GM18499 (cell line): ENCODE data around the gene NAV2.

Source experiments
- ATAC-seq: cut with Tn5 transposase; IDR thresholded peaks from one replicate; pipeline ENCODE4 v1.9.1; 2021; ENCODE audit warnings: moderate number of reproducible peaks; ENCODE audit not compliant: insufficient read depth, unreplicated experiment

The NAV2 gene

DNA sequence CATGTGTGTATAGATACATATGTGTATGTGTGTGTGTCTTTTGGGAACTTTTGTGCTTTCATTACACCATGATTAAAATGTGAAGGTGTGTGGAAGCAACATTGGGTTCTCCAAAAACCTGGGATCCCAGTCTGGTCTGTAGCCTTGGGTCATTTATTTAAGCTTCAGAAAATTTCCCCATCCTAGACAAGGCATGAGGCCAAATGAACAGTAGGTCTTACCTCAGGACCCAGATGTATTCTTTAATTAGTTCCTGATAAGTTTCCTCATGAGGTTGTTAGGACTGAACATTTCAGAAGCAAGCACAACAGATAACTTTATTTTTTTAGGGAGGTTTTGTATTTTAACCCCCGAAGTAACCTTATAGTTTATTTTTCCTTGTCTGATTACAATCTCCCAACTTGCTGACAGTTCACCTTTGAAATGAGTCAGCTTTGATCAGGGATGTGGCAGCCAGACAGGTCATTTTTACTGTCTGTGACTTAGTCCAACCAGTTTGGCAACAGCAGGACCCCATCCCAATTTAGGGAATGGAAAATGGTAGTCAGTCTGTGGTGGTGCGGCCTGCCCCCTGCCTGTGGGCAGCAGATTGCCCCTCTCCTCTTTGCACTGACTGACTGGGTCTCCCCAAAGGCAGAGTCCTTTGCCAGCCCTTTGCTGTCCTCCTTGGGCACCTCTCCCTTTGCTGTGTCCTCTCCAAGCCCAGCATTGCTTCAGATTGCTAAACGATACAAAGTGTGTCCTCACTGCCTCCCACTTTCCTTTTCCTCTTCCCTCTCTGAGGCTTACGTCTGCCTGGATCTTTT, 88.3 kb downstream of the NAV2 start:
- no peak for ATAC-seq

DNA sequence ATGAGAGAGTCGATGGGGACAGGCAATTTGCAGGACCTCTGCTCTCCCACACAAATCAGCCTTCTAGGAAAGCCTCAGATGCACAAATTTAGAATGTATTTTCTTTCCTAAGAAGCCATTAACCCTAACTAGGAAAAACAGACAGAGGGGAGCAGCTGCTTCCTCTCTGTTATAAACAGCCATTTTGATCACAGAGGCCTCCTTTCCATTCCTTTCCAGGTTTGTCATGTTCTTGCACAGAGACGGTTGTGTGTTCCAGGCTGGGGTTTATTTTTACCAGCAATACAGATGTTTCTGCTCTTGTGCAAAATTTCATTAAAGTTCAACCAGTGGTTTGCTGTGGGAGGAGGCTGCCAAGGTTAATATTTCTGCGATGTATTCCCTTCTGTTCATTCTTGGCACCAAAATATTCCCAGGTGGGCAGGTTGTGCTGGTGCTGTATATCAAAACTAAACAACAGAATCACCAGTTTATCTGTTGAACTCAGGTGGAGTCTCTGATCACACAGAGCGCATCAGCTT, 90.2 kb downstream of the NAV2 start:
- ATAC-seq = no peak

DNA sequence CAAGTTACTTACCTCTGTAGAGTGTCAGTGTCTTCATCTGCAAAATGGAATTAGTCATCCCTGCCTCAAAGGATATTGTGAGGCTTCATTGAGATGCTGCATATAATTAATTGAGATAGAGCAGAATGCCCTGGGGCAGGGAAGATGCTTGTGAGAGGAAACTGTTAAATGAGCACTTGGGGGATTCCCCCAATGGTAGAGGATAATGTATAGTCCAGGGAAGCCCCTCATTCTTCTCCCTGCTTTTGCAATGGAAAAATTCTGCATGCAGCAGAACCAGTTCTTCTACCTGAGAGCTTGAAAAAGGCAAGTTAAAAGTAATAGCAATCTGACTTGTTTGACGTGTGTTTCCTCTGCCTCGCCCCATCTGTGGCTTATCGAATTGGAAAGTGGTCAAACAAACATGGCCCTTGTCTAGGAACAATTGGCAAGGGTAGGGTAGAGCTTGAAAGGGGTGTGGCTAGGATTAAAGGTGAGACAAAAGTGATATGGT, 90.9 kb downstream of the NAV2 start:
- ATAC-seq = no peak

DNA sequence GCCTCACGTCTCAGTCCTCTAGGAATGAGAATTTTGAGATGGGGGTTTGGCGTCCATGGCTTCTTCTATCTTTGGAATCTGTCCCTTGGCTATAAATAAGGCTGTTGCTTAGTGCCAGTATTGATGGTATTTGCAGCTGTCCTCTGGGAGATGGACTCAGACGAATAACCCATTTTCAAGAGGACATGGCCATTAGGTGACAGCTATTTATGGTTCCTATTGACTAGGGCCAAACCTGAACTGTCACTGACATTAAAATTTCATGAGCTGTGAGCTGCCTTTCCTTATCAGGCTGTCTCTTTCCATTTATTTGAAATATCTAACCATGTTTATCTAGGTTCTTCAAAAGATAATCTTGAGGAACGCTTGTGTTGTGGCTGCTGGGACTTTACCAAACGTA, 92.7 kb downstream of the NAV2 start:
- no peak for ATAC-seq

DNA sequence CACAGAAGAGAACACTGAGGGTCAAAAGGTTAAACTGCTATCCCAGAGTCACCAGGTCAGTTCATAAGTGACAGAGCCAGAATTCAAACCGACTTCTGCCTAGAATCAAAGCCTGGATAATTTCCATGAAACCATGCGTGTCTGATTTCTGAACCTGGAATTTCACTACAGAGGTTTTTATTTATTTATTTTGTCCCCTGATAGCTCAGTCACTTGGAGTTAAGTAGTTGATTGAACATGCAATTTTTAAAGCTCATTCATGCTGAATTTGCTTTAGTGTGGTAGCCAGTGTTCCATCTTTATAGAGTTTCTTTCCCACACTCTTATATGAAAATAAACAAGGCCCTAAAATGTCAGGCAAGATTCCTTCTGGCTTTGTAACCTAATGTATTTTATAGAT, 93.2 kb downstream of the NAV2 start:
- no peak for ATAC-seq

DNA sequence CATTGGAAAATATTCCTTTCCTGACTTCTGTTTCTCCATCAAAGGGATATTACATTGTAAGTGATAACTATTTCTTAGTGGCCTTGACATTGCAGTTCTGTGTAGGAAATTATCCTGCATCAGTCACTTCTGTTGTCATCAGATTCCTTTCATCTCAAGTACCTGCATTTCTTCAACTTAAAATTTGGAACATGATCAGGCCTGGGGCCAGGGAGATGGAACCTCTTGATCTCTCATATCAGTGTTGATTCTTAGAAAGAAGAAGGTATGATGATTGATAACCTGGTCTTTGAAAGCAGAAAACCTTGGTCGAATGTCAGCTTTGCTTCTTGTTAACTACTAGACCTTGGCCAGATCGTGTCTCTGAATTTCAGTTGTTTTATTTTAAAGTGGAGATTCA, 93.6 kb downstream of the NAV2 start:
- ATAC-seq = no peak

DNA sequence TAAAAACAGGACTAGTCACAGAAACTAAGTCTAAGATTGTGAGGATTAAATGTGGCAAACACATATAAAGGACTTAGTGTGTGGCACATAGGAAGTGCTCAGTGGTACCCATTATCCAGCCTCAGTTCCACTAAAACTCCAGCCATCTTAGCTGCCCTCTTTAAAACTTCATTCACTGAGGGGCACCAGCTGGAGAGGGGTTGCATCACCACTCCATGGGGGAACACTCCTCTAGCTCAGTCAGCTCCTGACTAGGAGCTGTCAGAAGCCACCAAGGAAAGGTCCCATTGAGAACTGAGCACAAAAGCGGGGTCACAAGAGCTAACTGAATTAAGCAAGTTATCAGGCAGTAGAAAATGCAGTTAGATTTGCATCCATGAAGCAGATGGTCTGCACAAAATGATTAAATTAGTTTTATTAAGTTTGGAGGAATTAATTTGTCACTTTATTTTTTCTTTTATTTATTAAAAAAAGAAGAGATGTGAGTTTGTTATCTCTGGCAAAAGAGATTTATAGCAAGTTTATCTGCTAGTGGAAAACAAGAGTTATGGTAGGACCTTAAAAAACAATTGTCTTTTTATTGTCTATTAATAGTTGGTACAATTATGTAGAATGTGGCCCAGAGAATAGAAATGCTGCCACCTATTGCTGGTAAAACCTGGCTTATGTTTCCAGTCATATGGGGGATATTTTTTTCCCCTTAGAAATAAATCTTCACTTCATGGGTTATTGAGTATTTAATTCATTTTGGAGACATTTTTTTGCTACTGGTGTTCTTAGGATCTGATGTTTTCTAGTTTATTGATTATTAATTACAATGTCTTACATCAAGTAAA, 95.7 kb downstream of the NAV2 start:
- no peak for ATAC-seq

DNA sequence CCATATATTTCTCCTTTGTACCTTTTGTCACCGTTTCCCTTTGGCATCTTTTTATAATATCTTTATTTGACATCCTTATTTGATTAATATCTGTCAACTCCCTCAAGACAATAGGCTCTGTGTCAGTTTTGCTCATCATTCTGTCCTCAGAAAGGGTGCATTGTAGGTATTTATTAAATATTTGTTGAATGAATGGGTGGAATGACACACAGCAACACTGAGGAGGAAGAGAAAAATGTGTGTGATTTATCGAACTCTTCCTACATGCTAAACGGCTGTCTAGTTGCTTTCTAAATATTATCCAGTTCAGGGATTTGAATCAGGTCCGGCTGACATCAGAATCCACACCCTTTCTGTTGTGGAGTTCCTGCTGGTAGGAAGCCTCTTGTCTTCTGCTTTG, 98.2 kb downstream of the NAV2 start:
- ATAC-seq = no peak

DNA sequence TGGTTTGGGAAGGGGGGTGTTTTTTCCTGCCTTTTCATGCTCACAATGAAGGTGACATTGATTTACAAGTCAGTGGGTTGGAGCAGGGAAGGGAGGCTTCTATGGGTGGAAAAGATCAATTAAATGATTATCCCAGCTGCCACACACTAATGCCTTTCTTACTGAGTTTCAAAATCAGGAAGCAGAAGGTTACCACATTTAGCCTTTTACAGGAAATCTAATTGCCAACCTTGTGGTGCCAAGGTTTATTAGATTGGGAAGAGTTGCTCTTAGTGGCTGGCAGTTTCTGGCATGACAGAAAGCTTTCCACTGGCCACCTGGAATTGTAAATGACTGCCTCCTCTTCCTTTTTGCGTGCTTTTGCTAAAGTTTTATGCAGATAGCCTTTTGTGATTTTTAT, 98.7 kb downstream of the NAV2 start:
- no peak for ATAC-seq

DNA sequence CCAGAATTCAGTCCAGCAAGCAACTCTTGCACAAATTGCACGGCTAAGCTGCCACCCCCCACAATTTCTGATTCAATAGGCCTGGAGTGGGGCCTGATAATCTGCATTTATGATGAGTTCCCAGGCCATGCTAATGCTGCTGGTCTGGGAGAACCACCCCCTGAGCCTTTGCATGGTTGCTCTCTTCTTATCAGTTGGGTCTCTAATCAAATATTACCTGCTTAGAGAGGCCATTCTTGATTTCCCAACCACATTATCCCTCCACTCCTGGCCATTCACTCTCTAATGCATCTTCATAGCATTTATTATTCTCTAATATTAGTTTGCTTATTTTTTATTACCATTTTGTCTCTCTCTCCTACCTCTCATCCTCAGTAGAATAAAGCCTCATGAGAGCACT, 99.5 kb downstream of the NAV2 start:
- ATAC-seq = no peak

DNA sequence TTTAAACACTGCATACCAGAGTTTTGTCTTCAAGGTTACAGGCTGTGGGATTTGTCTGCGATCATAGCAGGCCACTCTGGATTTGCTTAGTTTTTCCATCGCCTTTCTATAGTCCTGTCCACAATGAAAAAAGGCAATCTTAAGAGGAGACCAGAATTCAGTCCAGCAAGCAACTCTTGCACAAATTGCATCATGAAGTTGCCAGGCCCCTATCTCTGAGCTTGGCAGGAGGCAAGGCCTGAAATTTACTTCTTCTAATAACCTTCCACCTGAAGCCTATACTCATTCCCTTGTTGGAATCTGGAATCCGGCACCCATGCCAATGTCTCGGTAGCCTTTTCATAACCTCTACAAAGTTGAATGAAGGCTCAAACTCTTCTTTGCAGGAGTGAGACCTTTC, 100.1 kb downstream of the NAV2 start:
- no peak for ATAC-seq

DNA sequence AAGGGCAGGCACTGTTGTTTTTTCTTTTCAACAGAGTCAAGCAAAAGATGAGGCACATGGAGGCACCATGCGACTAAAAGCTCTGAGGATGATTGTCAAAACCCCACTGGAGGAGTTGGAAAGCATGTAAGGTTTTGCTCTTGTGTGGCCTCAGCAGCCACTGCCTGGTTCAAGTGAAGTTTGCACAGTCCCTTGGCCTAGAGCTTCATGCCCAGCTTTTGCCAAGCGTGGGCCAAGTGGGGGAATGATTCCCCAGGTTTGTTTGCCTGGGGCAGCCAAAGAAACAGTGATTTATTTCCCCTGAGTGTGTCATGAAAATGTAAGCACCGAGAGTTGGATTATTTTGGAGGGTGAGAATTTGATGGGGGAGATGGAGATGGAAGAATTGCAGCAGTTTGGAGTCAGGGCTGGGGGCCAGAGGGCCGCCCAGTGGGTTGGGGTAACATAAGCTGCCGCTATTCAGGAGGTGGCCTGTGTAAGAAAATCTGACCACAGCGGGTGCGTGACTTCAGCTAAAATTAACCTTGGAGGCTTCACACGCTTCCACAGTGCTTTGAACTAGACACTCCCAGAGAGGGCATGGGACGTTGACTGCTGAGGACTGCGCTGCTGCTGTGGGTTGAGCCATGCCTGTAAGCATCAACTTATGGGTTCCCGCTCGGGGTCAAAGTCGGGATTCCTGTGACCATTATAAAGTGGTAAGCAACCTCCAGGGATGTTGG, 100.7 kb downstream of the NAV2 start:
- ATAC-seq = no peak

DNA sequence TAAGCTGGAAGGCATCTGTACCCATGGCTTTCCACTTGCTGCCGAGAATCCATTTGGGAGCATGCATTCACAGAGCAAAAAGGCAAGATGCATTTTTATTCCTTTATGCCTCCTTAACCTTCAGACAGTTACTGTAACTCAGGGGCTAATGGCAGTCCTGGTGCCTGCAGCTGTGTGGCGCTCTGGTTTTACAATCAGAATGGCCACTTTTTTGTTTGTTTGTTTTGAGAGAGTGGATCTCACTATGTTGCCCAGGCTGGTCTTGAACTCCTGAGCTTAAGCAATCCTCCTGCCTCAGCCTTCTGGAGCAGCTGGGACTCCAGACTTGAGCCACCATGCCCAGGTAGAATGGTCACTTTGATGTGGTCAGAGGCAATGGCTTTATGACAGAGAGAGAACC, 101.8 kb downstream of the NAV2 start:
- no peak for ATAC-seq

DNA sequence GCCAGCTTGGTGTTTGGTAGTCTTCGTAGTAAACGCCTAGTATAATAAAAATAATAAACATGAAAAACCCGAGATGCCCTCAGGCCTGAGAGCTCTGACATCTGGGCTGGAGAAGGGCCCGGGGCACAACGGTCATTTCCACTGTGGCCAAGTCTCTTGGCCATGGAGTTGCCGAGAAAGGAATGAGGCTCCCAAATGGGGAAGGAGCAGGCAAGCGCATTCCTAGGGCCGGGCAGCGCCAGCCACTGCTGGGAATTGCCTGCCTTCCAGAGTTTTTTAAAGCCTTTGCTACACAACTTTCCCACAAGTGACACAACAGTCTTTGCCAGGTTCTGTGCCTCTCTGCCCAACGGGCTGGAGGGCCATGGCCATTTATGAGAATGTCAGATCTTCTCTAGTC, 103.4 kb downstream of the NAV2 start:
- no peak for ATAC-seq

DNA sequence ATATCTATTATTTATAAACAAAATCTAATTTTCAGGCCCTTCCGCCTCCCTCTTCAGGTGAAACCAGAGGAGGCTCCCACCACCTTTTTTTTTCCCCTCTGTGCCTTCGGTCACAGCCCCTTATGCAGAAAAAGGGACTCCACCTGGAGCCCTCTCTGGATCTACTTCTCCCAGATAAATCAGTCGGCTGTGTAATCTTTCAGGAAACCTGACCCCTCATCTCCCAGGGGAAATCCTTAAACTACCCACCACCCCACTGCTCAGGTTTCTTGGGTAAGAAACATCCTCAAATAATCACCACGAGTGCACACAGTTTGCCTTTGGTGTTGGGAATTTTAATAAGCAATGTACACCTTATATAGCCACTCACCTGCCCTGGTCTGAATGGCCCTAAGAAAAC, 104.2 kb downstream of the NAV2 start:
- ATAC-seq = no peak

DNA sequence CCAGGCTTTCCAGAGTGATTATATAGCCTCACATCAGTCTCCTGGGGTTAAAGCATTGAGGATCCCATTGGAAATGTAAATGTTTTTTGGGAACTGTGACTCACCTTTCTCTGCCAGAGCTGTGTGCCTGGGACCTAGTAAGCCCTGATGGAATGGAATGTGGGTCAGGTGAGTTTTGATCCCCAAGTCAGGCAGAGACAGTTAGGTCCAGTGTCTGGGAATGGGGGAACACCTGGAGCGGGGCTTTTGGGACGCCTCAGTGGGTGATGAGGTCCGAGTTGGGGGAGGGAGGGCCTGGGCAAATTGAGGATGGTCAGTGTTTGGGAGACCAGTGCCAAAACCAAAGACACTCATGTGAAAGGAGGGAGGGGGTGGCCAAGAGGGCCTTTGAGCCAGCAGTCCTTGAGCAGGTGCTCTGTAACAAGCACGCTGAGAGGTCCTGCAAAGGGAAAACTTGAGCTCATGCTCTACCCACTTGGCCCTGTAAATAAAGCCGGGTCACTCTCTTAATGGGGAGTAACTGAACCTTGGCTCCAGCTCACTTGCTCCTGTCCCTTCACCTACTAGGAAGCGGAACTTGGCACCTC, 104.7 kb downstream of the NAV2 start:
- ATAC-seq = no peak

DNA sequence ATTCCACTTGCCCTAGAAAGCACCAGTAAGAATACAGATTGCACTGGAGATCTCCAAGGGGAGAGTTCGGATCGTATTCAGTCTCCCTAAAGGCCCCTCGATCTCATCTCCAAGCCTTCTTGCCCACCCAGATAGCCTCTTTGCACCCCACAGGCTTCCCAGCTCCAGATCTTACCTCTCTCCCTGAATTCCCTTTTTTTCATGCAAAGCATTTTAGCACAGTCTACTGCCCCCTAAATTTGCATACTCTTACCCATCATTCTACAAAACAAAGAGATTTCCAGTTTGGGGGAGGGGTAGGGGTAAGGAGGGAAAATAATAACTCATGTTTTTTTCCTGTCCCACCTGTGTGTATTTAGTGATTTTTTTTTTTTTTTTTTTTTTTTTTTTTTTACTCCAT, 105.2 kb downstream of the NAV2 start:
- no peak for ATAC-seq

DNA sequence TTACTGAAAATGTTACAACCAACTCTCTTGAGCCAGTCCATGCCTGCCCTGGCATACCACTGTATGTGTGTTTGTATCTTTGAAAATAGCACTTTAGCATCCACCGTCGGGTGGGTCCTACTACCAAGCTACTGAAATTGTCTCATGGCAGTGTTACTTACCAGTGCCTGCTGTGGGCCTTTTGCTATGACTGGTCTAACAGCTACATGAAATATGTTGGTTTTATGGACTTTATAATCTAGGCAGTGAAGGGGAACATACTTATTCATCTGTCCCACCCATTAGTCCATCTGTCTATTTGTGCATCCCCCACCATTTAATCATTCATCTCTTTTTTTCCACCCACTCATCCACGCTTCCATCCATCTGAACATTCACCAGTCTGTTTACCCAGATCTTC, 106.0 kb downstream of the NAV2 start:
- no peak for ATAC-seq

DNA sequence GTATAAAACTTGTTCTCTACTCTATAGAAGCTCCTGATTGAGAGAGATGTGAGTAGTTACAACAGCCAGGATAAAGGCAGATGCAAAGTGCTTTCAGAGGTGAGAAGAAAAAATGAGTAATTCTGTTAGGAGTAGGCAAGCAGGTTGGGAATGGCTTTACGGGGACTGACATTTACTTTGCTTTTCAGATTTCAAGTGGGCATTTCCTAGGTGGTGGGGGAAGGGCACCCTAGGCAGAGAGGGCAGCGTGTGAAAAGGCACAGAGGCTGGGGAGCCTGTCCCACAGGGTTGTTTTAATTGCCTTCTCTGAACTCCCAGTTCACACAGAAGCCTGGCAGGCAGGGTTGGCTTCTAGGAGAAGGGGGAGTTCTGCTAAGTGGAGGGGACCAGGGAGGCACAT, 106.5 kb downstream of the NAV2 start:
- no peak for ATAC-seq

DNA sequence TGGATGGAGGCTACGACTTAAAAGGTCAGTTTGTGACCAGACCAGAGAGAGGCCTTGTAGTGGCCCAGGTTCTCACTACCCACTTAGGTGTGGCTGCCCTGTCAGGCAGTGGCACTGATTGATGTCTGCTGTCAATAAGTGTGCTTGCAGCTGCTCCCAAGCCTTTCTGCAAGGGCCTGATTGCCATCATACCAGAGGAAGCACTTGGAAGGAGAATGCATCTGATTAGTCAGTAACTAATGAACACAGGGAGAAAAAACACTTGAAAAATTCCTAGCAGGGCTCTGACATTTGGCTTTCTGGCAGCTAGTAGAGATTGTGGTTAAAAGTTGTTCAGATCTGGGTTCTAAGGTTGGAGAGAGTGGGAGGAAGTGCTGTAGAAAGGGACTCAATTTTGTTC, 107.5 kb downstream of the NAV2 start:
- no peak for ATAC-seq
